Osteocyte (in vitro differentiated cells): ENCODE measurements around the gene CEMIP. TPM values are rescaled to one million over a fixed set of nuclear protein-coding genes. Genes with fewer than 3 reads are reported as not detected.

ENCODE experiments used
- DNase-seq: peaks from one replicate; pipeline ENCODE4 v3.0.0; 2021; ENCODE audit warnings: mixed read lengths; ENCODE audit not compliant: unreplicated experiment; ENCODE audit errors: extremely low spot score
- H3K27ac Mint-ChIP-seq: one replicate; pipeline ENCODE4 v1.8.0; 2021; ENCODE audit warnings: mild to moderate bottlenecking, mixed read lengths; ENCODE audit not compliant: unreplicated experiment
- H3K27me3 Mint-ChIP-seq: one replicate; pipeline ENCODE4 v1.8.0; 2021; ENCODE audit warnings: mixed read lengths; ENCODE audit not compliant: unreplicated experiment
- H3K36me3 Mint-ChIP-seq: one replicate; pipeline ENCODE4 v1.8.0; 2021; ENCODE audit warnings: mixed read lengths; ENCODE audit not compliant: unreplicated experiment
- H3K4me1 Mint-ChIP-seq: one replicate; pipeline ENCODE4 v1.8.0; 2021; ENCODE audit warnings: mixed read lengths; ENCODE audit not compliant: unreplicated experiment
- H3K4me3 Mint-ChIP-seq: one replicate; pipeline ENCODE4 v1.8.0; 2021; ENCODE audit warnings: mild to moderate bottlenecking, moderate library complexity, mixed read lengths; ENCODE audit not compliant: unreplicated experiment
- H3K9me3 Mint-ChIP-seq: one replicate; pipeline ENCODE4 v1.8.0; 2021; ENCODE audit warnings: mixed read lengths; ENCODE audit not compliant: unreplicated experiment
- total RNA-seq: library from RNA; stranded (reverse); gene quantifications from 2 replicates; pipeline ENCODE4 v1.2.1, GENCODE V29; 2021
- TF ChIP-seq, protein P1 (sequence below): fragments of 200-600 bp; sonication (generic); IDR thresholded peaks from 2 replicates; pipeline ENCODE4 v1.5.0; 2021; ENCODE audit warnings: antibody characterized with exemption, mild to moderate bottlenecking, moderate library complexity

Gene CEMIP
- total RNA-seq, 1 donor from 2014 or later = 445 TPM

DNA sequence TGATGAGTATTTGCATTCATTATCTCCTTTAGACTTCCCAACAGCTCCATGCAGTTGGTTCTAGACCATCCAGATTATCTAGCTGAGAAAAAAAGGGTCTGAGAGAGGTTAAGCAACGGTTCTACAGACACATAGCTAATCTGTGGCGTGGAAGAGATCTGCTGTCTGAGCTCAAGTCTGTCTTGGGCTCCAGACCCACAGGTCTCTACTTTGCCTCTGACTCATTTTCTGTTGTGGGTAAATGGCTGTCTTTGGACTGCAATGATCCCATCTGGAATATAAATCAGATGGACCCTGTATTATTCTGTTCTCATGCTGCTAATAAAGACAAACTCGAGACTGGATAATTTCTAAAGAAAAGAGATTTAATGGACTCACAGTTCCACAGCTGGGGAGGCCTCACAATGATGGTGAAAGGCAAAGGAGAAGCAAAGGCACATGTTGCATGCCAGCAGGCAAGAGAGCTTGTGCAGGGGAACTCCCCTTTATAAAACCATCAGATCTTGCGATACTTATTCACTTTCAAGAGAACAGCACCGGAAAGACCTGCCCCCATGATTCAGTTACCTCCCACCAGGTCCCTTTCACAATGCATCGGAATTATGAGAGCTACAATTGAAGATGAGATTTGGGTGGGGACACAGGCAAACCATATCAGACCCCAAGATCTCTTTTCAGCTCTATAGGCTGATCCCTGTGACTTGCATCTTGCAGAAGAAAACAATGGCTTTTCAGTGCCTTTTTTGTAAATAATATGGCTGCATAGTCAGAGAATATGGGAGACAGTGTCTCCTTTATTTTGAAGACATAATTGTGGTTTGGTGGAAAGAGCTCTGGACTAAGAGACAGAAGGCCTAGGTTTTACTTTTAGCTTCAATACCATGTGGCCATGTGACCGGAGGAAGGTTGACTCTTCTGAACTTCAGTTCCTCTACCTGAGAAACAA is 24.7 kb downstream of the CEMIP start:
- no peak for DNase-seq
- no peak overlapping the region for H3K27ac Mint-ChIP-seq
- TF ChIP-seq, protein P1, sequence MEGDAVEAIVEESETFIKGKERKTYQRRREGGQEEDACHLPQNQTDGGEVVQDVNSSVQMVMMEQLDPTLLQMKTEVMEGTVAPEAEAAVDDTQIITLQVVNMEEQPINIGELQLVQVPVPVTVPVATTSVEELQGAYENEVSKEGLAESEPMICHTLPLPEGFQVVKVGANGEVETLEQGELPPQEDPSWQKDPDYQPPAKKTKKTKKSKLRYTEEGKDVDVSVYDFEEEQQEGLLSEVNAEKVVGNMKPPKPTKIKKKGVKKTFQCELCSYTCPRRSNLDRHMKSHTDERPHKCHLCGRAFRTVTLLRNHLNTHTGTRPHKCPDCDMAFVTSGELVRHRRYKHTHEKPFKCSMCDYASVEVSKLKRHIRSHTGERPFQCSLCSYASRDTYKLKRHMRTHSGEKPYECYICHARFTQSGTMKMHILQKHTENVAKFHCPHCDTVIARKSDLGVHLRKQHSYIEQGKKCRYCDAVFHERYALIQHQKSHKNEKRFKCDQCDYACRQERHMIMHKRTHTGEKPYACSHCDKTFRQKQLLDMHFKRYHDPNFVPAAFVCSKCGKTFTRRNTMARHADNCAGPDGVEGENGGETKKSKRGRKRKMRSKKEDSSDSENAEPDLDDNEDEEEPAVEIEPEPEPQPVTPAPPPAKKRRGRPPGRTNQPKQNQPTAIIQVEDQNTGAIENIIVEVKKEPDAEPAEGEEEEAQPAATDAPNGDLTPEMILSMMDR = no peak

DNA sequence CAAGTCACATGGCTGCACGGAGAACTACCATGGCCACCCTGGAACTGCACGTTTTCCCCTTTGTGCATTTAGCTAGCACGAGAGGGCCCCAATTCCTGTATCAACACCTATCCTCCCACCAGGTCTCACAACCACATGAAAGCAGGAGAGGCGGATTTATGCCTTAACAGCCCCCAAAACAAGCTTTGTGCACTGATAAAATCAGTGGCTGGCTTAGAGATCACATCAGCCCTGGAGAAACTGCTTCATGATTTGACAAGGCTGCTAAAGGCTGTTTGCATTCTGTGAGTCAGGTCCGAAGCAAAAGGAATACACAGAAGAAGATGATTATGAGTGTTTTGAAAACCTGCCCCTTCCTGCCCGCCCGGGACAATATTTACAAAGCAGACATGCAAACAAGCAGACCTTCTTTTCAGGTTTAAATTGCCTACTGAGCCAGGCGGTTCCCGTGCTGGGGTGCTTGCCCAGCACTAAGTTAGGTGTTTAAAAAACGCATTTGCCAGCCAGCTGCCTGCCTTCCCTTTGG is 25.9 kb downstream of the CEMIP start:
- Mint-ChIP-seq H3K27ac (no peak overlapping the region), H3K4me3 (no peak overlapping the region), H3K9me3 (no peaks in the 10 kb centered on the region), H3K36me3 (peaks cover 80% of the 10 kb centered on the region), H3K4me1 (peaks cover 9% of the 10 kb centered on the region), H3K27me3 (no peaks in the 10 kb centered on the region)
- TF ChIP-seq, protein P1 = no peak
- no peak for DNase-seq

More for the DNA sequence above, 24.7 kb downstream of the CEMIP start:
- peaks cover 75% of the 10 kb centered on the region for H3K36me3 Mint-ChIP-seq
- no peaks in the 10 kb centered on the region for H3K9me3 Mint-ChIP-seq
- no peaks in the 10 kb centered on the region for H3K27me3 Mint-ChIP-seq
- no peak overlapping the region for H3K4me3 Mint-ChIP-seq
- peaks cover 9% of the 10 kb centered on the region for H3K4me1 Mint-ChIP-seq

GRCh38 chr15:80811781-80812315 is 32.7 kb downstream of the CEMIP start:
- H3K27ac Mint-ChIP-seq = no peak overlapping the region
- H3K4me3 Mint-ChIP-seq = no peak overlapping the region
- no peak for DNase-seq
- no peaks in the 10 kb centered on the region for H3K27me3 Mint-ChIP-seq
- peaks cover 13% of the 10 kb centered on the region for H3K4me1 Mint-ChIP-seq
- TF ChIP-seq, protein P1 = no peak
- H3K9me3 Mint-ChIP-seq = no peaks in the 10 kb centered on the region
- H3K36me3 Mint-ChIP-seq = peaks cover 73% of the 10 kb centered on the region

DNA sequence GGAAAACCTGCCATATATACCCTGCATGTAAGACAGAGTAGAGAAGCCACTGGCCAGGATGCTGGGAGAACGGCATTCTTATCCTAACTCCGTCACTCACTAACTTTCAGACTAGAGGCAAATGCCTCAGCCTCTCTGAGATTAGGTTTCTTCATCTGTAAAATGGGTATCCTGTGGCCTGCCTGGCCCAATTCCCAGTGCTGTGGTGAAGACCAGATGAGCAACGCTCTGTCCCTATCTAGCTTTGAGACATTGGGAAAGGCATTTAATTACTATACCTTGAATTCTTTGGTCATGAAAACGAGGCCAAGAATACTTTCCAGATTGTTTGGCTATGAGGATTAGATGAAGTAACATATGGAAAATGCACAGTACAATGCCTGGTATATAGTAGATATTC is 35.9 kb downstream of the CEMIP start:
- TF ChIP-seq, protein P1 = no peak
- Mint-ChIP-seq H3K9me3 (no peaks in the 10 kb centered on the region), H3K27ac (no peak overlapping the region), H3K36me3 (peaks cover 78% of the 10 kb centered on the region), H3K27me3 (no peaks in the 10 kb centered on the region), H3K4me1 (peaks cover 14% of the 10 kb centered on the region), H3K4me3 (no peak overlapping the region)
- no peak for DNase-seq
